KMS-11 (cell line): ENCODE data around the gene ZPR1.

Experiments used
- H2AFZ ChIP-seq: fragments of 200-600 bp; sonication (generic); 2 replicates; pipeline ENCODE4 v1.6.1; 2016; ENCODE audit warnings: antibody characterized with exemption, mixed run types, low read depth
- H3K27ac ChIP-seq: fragments of 200-600 bp; sonication (generic); 2 replicates; pipeline ENCODE4 v1.6.1; 2016; ENCODE audit warnings: mild to moderate bottlenecking, mixed run types
- H3K27me3 ChIP-seq: fragments of 200-600 bp; sonication (generic); 2 replicates; pipeline ENCODE4 v1.6.1; 2017; ENCODE audit warnings: mild to moderate bottlenecking, low read depth, mixed run types, moderate library complexity; ENCODE audit not compliant: insufficient read depth
- H3K36me3 ChIP-seq: fragments of 200-600 bp; sonication (generic); 2 replicates; pipeline ENCODE4 v1.6.1; 2017; ENCODE audit warnings: mild to moderate bottlenecking, mixed run types; ENCODE audit not compliant: insufficient read depth
- H3K4me1 ChIP-seq: fragments of 200-600 bp; sonication (generic); 2 replicates; pipeline ENCODE4 v1.6.1; 2016; ENCODE audit warnings: mild to moderate bottlenecking, low read depth, mixed run types; ENCODE audit not compliant: poor library complexity, severe bottlenecking
- H3K4me2 ChIP-seq: fragments of 200-600 bp; sonication (generic); 2 replicates; pipeline ENCODE4 v1.7.0; 2016; ENCODE audit warnings: mild to moderate bottlenecking, mixed run types
- H3K4me3 ChIP-seq: fragments of 200-600 bp; sonication (generic); IDR thresholded peaks from 2 replicates; pipeline ENCODE4 v1.6.1; 2017; ENCODE audit warnings: low read depth, low read length, mixed read lengths; ENCODE audit not compliant: insufficient read depth
- H3K79me2 ChIP-seq: fragments of 200-600 bp; sonication (generic); 2 replicates; pipeline ENCODE4 v1.6.1; 2016; ENCODE audit warnings: low read depth, mixed run types; ENCODE audit not compliant: insufficient read depth
- H3K9ac ChIP-seq: fragments of 200-600 bp; sonication (generic); 2 replicates; pipeline ENCODE4 v1.6.1; 2016; ENCODE audit warnings: mild to moderate bottlenecking, mixed run types
- H4K20me1 ChIP-seq: fragments of 200-600 bp; sonication (generic); 2 replicates; pipeline ENCODE4 v1.6.1; 2016; ENCODE audit warnings: mild to moderate bottlenecking, mixed run types; ENCODE audit not compliant: insufficient read depth
- TF ChIP-seq, protein P1 (sequence below): fragments of 200-600 bp; sonication (generic); conservative IDR thresholded peaks from 2 replicates; pipeline ENCODE4 v1.6.1; 2017; ENCODE audit warnings: low read depth, mild to moderate bottlenecking, antibody characterized with exemption, low read length, moderate library complexity, mixed read lengths

Gene ZPR1

DNA sequence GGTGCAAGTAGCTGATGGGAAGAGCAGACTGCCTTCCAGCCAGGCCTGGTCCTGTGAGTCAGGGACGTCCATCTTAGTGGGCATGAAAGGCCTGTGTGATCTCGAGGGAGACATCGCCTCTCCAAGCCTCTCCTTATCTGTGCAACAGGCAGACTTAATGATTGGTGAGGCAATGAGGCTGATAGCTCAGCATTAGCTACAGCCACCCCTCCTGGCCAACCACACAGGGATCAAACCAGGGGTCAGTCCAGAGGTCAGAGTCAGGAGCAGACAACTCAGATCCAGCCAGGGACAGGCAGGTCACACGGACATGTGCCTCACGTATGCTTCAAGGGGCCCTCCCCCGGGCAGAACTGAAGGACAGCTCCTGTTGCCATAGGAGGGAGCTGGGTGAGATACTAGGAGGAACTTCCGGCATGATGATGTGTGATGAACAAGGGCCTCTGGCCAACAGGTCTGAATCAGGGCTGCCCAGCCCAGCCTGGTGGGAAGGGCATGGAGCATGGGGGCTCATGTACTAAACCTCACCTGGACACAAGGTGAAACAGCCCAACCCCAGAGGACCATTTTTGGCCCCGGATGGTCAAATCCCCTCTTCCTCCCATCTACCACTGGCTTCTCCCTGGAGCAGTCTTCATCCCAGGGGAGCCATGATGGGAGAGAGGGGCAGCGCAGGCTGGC is 39.1 kb upstream of the ZPR1 start:
- H4K20me1 ChIP-seq: no peaks in the 10 kb centered on the region
- no peak overlapping the region for H3K4me3 ChIP-seq
- H2AFZ ChIP-seq: no peak overlapping the region
- H3K27ac ChIP-seq: no peak overlapping the region
- TF ChIP-seq, protein P1, sequence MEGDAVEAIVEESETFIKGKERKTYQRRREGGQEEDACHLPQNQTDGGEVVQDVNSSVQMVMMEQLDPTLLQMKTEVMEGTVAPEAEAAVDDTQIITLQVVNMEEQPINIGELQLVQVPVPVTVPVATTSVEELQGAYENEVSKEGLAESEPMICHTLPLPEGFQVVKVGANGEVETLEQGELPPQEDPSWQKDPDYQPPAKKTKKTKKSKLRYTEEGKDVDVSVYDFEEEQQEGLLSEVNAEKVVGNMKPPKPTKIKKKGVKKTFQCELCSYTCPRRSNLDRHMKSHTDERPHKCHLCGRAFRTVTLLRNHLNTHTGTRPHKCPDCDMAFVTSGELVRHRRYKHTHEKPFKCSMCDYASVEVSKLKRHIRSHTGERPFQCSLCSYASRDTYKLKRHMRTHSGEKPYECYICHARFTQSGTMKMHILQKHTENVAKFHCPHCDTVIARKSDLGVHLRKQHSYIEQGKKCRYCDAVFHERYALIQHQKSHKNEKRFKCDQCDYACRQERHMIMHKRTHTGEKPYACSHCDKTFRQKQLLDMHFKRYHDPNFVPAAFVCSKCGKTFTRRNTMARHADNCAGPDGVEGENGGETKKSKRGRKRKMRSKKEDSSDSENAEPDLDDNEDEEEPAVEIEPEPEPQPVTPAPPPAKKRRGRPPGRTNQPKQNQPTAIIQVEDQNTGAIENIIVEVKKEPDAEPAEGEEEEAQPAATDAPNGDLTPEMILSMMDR: no peak
- H3K9ac ChIP-seq: no peak overlapping the region
- no peaks in the 10 kb centered on the region for H3K79me2 ChIP-seq
- no peaks in the 10 kb centered on the region for H3K4me1 ChIP-seq
- H3K36me3 ChIP-seq: no peaks in the 10 kb centered on the region
- H3K27me3 ChIP-seq: no peaks in the 10 kb centered on the region
- H3K4me2 ChIP-seq: no peak overlapping the region

DNA sequence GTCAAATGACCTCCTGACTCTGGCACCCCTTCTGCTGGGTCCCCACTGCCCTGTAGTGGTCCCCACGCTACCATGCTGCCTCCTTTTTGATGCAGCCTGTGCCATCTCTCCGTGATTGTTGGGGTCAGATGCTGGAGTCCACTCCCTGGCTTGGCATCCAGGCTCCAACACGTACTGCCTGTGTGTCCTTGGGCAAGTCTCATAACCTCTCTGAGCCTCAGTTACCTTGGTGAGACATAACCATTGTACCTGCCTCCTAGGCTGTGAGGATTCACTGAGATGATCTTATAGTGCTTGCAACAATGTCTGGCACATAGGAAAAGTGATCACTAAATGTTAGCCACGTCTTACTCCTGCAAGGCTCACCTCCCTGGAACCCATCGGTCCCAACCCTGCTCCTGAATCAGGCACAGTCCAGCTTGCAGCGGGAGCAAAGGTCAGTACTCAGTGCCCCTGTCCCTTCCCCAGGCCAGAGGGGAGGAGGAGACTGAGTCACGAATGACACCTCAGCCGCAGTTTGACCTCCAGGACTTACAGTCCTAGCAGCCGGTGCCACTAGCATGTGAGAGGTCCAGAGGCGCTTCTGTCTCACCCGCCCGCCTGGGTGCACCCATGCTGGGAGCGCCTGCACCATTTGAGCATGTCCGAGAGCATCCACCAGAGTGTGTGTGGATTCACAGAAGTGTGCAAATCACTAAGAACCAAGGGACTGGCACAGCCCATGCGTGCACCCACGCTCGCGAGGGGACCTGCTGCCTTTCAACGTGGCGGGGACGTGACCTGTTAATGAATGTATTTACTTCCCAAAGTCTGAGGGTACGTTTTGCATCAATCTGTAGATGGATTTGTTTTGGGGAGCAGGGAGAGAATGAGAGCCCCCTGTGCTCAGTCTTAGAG is 38.3 kb upstream of the ZPR1 start:
- Histone ChIP-seq H3K27ac (no peak overlapping the region), H3K9ac (no peak overlapping the region), H3K4me1 (no peaks in the 10 kb centered on the region), H3K27me3 (no peaks in the 10 kb centered on the region), H3K79me2 (no peaks in the 10 kb centered on the region), H4K20me1 (no peaks in the 10 kb centered on the region), H3K4me2 (no peak overlapping the region), H3K36me3 (no peaks in the 10 kb centered on the region), H3K4me3 (no peak overlapping the region), H2AFZ (no peak overlapping the region)
- TF ChIP-seq, protein P1: no peak

DNA sequence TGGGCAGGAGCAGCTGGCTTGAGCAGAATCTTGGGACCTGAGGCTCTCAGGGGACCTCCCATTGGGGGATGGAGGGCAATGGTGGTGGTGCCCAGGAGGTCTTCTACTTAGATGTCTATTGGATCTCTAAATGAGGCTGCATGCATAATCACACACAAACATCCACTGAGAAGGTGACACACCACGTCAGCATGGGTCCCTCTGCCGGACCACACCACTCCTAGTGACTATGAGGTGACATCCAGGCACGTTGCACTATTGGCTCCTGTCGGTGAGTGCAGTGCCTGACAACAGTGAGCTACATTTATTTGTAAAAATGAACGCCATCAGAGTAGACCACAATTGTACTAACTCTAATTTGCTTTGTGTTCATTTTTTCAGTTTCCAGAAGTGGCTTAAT is 37.6 kb upstream of the ZPR1 start:
- TF ChIP-seq, protein P1: no peak
- Histone ChIP-seq H3K27me3 (no peaks in the 10 kb centered on the region), H3K4me2 (no peak overlapping the region), H3K9ac (no peak overlapping the region), H3K79me2 (no peaks in the 10 kb centered on the region), H4K20me1 (no peaks in the 10 kb centered on the region), H2AFZ (no peak overlapping the region), H3K4me3 (no peak overlapping the region), H3K36me3 (no peaks in the 10 kb centered on the region), H3K27ac (no peak overlapping the region), H3K4me1 (no peaks in the 10 kb centered on the region)

DNA sequence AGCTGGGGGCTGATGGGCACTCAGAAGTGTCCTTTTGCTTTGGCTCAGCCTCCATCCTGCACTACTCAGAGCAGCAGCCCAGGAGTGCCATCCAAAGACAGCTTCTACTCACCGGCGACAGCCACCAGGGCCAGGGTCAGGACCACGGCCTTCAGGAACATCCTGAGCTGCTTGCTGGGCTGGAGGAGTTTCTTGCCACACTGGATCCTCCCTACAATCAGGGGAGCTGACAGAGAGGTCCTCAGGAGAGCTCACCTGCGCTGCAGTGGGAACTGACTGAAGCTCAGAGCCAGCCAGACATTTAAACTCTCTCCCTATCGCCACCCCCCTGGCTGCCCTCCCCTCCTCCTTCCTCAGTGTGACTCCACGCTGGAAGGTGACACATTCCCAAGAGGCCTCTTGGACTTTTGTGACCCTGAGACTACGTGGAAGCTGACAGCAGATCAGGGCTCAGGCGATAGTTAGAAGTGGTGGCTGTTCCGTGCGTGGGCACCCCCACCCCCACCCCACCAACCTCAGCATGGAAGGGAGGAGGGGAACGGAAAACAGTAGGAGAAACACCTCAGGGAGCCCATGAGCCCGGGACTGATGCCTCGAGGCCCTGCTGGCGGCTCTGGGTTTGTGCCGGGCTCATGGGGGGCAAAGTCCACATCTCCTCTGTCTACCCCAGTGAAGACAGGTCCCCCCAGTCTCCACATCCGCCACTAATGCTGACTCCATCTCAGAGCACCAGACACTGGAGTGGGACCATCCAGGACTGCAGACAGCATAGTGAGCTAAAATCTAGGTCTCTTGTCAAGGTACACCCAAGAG is 35.4 kb upstream of the ZPR1 start, which contains the start of gene APOA4:
Gene APOA4, minus strand, starts transcription at position 274 of the 813 bp plus-strand sequence. Its CDS starts 113 bp downstream, at position 161.
- no peak within 1 kb of the TSS for H3K9ac ChIP-seq
- H3K79me2 ChIP-seq: no peaks in the 10 kb centered on the region
- no peak within 1 kb of the TSS for H3K4me3 ChIP-seq
- H3K27ac ChIP-seq: no peak within 1 kb of the TSS
- H3K27me3 ChIP-seq: no peaks in the 10 kb centered on the region
- no peaks in the 10 kb centered on the region for H3K36me3 ChIP-seq
- no peak within 1 kb of the TSS for H3K4me2 ChIP-seq
- H2AFZ ChIP-seq: no peak within 1 kb of the TSS
- TF ChIP-seq, protein P1: no peak
- no peaks in the 10 kb centered on the region for H3K4me1 ChIP-seq
- H4K20me1 ChIP-seq: no peaks in the 10 kb centered on the region
